GM18867 (cell line): ENCODE measurements around the gene TMEM238L.
"Not testable (repeated sequence)": the region's sequence is repeated elsewhere in the genome, so short reads cannot be mapped to it uniquely, and the experiment has no call there.

Source experiments
- ATAC-seq: cut with Tn5 transposase; IDR thresholded peaks from one replicate; pipeline ENCODE4 v1.9.1; 2021; ENCODE audit warnings: mild to moderate bottlenecking, moderate library complexity; ENCODE audit not compliant: unreplicated experiment

Gene TMEM238L

GRCh38 chr17:10803830-10804475 is at the start of gene TMEM238L:
Gene TMEM238L, minus strand, starts transcription at chr17:10804099. Its CDS starts 136 bp downstream, at chr17:10803963.
- no peak for ATAC-seq

GRCh38 chr17:10846636-10847035 is 42.7 kb upstream of the TMEM238L start:
- ATAC-seq: not testable (repeated sequence)

GRCh38 chr17:10845388-10845751 is 41.5 kb upstream of the TMEM238L start:
- no peak for ATAC-seq

DNA sequence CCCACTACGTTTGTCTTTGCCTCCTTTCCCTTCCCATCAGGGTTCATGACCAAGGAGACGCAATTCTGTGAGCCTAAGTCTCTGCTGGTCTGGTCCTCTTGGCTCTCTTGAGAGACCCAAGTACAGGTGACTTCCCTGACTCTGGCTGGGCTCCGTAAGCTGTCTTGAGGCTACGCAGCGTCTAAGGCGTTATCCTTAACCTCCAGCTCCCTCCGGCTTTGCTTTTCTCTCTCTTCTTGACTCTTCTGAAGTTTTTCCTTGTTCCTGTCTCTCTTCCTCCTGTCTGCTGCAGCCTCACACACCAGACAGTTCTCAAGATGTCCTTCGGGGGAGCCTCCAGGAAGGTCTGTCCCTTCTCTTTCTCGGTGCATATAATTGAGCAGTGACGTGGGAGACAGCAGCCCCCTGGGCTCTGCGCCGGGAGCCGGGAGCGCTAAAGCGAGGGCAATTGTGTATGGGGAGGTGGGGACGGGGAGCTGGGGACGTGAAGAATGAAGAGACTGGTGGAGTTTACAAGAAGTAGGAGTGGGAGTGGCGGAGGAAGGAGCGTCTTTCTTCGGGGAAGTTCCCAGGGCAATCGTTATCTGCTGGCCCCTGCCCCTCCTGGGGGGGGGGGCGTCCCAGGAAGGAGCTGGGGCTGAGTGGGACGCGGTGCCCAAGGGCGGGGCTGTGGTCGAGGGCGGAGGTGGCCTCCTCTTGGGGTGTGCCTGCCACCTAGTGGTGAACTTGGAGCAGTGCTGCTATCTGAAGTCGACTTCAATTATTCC is 40.9 kb upstream of the TMEM238L start:
- peak; percentile 85 for ATAC-seq

- ATAC-seq: no peak
These were observed 39.9 kb upstream of the TMEM238L start for GRCh38 chr17:10843811-10844210.

GRCh38 chr17:10842658-10843057 is 38.8 kb upstream of the TMEM238L start:
- ATAC-seq: no peak

- ATAC-seq: no peak
These were observed 34.8 kb upstream of the TMEM238L start for GRCh38 chr17:10838682-10839081.

DNA sequence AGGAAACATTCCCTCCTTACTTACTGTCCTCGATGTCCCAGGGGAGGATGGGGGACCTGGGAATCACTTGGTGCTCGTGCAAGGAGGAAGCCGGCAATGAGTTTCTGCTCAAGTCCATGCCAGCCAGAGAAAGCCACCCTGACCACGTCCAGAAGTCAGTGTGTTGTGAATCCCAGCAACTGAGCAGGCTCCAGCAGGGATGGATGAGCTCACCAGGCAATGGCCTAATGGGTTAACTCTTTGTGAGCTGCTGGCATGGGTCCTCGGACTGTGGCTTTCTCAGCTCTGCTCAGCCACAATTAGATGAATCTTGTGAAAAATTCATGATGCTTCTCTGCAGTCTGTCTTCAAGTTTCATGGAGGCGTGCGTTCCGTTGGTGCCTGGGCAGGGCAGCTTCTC is 34.0 kb upstream of the TMEM238L start, which contains the start of gene PIRT:
Gene PIRT, minus strand, starts transcription at position 167 of the 400 bp plus-strand sequence. CDS start 12,442 bp downstream, outside the sequence.
- ATAC-seq: no peak

GRCh38 chr17:10836966-10837590 is 33.2 kb upstream of the TMEM238L start:
- ATAC-seq: no peak

DNA sequence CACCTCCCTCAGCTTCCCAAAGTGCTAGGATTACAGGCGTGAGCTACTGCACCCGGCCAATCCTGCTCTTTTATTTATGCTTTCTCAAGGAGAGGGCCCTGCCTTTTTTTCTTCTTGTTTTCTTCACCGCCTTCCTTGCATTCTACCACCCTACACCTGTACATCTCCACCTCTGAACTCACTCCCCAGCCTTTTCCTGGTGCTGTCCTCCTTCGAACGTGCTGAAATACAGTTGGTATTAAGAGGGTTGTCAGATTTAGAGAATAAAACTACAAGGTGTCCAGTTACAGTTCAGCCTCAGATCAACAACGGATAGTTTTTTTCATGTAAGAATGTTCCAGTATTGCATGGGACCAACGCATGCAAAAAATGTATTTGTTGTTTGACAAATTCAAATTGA is 32.2 kb upstream of the TMEM238L start:
- no peak for ATAC-seq

GRCh38 chr17:10831696-10832095 is 27.8 kb upstream of the TMEM238L start:
- no peak for ATAC-seq

- ATAC-seq: no peak
These were observed 24.1 kb upstream of the TMEM238L start for GRCh38 chr17:10827898-10828552.

DNA sequence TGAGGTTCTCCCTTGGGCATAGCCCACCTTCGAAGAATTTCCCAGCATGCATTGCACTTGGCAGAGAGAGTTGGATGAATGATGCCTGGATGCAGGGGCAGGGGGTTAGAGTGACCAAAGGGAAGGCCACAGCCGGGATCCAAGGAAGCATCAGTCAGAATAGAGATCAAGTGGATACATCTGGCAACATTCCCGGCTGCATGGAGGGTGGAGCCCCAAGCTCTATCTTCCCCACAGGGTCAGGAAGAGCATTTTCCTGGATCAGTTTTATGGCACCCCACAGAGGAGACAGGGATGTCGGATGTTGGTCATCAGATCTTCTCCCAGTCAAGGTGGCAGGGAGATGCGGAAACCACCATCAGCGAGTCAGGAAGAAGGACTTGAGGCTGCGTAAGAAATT is 21.0 kb upstream of the TMEM238L start:
- ATAC-seq: no peak

DNA sequence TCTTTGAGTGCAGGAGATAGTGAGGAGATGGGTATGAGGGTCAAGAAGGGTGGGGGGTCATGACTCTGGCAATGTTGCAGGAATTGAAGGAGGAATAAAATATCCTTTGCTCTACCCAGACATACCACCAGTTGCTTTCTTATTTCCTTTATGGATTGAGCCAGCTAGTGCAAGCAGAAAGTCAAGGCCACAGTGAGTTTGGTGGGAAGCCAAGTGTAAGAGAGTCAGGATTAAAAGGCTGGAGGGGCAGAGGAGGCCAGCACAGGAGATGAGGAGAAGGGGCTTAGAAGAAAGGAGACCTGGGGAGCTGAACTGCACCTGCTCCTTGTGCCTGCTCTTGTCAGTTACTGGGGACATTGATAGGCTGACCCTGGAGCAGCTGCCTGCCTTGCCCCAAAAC is 17.9 kb upstream of the TMEM238L start:
- ATAC-seq: no peak

DNA sequence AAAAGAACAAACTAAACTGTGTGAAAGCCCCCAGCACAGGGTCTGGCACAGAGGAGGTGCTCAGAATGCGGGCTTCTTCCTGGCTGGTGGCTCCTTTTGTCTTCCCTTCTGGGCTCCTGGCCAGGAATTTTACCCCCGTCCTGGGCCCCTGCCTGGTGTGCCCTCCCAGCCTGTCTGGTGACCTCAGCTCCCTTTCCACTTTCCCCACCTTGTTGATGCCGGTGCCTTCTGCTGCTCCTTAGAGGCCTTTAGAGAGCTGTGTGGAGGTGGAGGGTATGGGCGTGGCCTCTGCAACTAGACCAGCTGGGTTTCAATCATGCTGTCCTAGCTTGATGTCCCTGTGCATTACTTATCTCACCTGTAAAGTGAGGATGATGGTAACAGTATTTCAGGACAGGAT is 17.2 kb upstream of the TMEM238L start:
- ATAC-seq: no peak

- no peak for ATAC-seq
These were observed 11.4 kb upstream of the TMEM238L start for GRCh38 chr17:10815319-10815718.

DNA sequence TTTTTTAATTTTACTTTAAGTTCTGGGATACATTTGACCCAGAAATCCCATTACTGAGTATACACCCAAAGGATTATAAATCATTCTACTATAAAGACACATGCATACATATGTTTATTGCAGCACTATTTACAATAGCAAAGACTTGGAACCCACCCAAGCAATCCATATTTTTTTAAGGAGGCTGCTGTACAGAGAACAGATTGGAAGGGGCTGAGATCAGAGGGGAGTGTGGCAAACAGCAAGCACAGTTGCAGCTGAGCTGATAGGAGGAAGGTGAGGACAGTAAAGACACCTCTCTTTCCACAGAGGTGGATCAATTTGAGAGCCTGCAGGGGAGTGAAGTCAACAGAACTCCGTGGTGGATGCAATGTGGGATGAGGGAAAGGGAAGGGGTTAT is 10.2 kb upstream of the TMEM238L start:
- ATAC-seq: no peak

DNA sequence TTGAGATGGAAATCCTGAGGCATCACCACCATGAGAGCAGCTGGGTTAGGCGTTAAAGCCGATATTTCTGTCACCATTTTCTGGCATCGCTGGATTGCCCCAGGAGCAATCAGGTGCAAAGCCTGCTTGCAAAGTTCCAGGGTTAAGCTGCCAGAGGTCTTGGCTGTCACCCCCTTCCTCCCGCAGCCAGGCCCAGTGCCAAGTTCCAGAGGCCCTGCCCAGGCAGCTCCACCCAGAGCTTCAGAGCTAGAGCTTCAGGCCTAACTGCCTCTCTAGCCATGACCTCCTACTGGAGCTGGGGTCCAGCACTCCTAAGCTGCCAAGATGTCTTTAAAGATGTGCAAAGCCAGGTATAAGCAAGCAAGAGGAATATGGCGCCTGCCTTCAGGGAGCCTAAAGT is 8.8 kb upstream of the TMEM238L start:
- ATAC-seq: no peak

DNA sequence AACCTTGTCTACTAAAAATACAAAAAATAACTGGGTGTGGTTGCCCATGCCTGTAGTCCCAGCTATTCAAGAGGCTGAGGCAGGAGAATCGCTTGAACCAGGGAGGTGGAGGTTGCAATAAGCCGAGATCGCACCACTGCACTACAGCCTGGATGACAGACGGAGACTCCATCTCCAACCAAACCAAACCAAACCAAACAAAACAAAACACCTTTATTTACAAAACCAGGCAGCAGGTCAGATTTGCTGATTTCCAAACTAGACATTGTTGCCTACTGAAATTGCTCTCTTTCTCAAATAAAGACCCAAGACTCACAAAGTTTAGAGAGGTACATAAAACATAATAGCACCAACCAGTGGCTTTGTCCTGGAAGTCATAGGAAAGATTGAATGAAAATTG is 5.7 kb upstream of the TMEM238L start:
- no peak for ATAC-seq

GRCh38 chr17:10807704-10808128 is 3.8 kb upstream of the TMEM238L start:
- ATAC-seq: no peak

- ATAC-seq: no peak
These were observed 2.8 kb upstream of the TMEM238L start for GRCh38 chr17:10806545-10807262.
